Spleen (tissue), 11 donors: ENCODE results near the gene RHBDL3. TPM values are rescaled to one million over a fixed set of nuclear protein-coding genes. Genes with fewer than 3 reads are reported as not detected.

Experiments
- DNase-seq: peaks from one replicate; pipeline ENCODE4 v3.0.0-alpha.2; 2020
- H3K27ac ChIP-seq, 8 donors: fragments of 200-600 bp; sonication (generic) in 7 of 8; 1 replicate in 4 of 8; 2 replicates in 4 of 8; pipeline versions ENCODE4 v1.5.0 to v1.8.0; 2016 to 2021; ENCODE audit warnings: inconsistent platforms in 4 of 8, mild to moderate bottlenecking in 4 of 8, moderate library complexity in 1 of 8
- H3K27me3 ChIP-seq, 7 donors: fragments of 200-600 bp; sonication (generic) in 6 of 7; replicated peaks in 1 of 7; 1 replicate in 4 of 7; 2 replicates in 3 of 7; pipeline versions ENCODE4 v1.5.0 to v1.8.0; 2016 to 2021; ENCODE audit warnings: inconsistent platforms in 3 of 7, mild to moderate bottlenecking in 1 of 7
- H3K36me3 ChIP-seq, 6 donors: fragments of 200-600 bp; sonication (generic) in 5 of 6; 1 replicate in 4 of 6; 2 replicates in 2 of 6; pipeline versions ENCODE4 v1.5.0 to v1.8.0; 2016 to 2021; ENCODE audit warnings: inconsistent platforms in 2 of 6
- H3K4me1 ChIP-seq, 6 donors: fragments of 200-600 bp; sonication (generic) in 5 of 6; 1 replicate in 3 of 6; 2 replicates in 3 of 6; pipeline versions ENCODE4 v1.5.0 to v1.8.0; 2016 to 2021; ENCODE audit warnings: inconsistent platforms in 3 of 6
- H3K4me3 ChIP-seq, 8 donors: fragments of 200-600 bp; sonication (generic) in 7 of 8; 1 replicate in 4 of 8; 2 replicates in 4 of 8; pipeline versions ENCODE4 v1.5.0 to v1.8.0; 2016 to 2021; ENCODE audit warnings: inconsistent platforms in 4 of 8, mild to moderate bottlenecking in 4 of 8, moderate library complexity in 2 of 8
- H3K9me3 ChIP-seq, 8 donors: fragments of 200-600 bp; sonication (generic) in 7 of 8; 1 replicate in 4 of 8; 2 replicates in 4 of 8; pipeline versions ENCODE4 v1.5.0 to v1.8.0; 2016 to 2021; ENCODE audit warnings: inconsistent platforms in 4 of 8
- POLR2A ChIP-seq, 3 donors: fragments of 450-650 bp; IDR thresholded peaks; one replicate each; pipeline ENCODE4 v1.5.1; 2017; ENCODE audit warnings: antibody characterized with exemption in 3 of 3, mild to moderate bottlenecking in 1 of 3
- POLR2AphosphoS5 ChIP-seq, 3 donors: sonication (generic); formaldehyde crosslinking; IDR thresholded peaks; one replicate each; pipeline ENCODE4 v1.5.1; 2017; ENCODE audit warnings: antibody characterized with exemption in 3 of 3
- WGBS, 5 donors: extraction: QIAGEN DNeasy Blood & Tissue Kit in 3 of 5; methylation state at CpG; one replicate each; pipeline versions ENCODE4 v1.1.5 to v1.1.7; 2013 to 2018; 5-methylcytosine and 5-hydroxymethylcytosine counted together
- intact Hi-C: fragments of 100-400 bp; cut with DNase I; formaldehyde crosslinking; loops from one replicate; pipeline ENCODE4 v1.15.0; 2023; ENCODE audit warnings: low total_unique reads
- polyA plus RNA-seq, 3 donors: library from polyadenylated mRNA; stranded (reverse); fragments of 200-250 nt; gene quantifications; one replicate each; pipeline ENCODE4 v1.2.1, GENCODE V29; 2013
- total RNA-seq, 7 donors: library from RNA; depleted of rRNA in 3 of 7; stranded (reverse); fragments of >200 nt in 3 of 7; fragmentation: NEBNext Ultra II Directional in 4 of 7; extraction: Animal tissue kit (Norgen Biotek cat#: 25700) in 4 of 7; gene quantifications; one replicate each; pipeline versions ENCODE4 v1.1.0 to v1.2.1, GENCODE V29; 2016 to 2021
- TF ChIP-seq, protein P1 (sequence below), 11 experiments: fragments of 200-600 bp in 7 of 11; fragments of 450-650 bp in 4 of 11; sonication (generic) in 4 of 11; IDR thresholded peaks in 8 of 11; conservative IDR thresholded peaks in 3 of 11; 1 replicate in 7 of 11; 2 replicates in 4 of 11; pipeline versions ENCODE4 v1.4.0 to v1.8.0; 2016 to 2021; ENCODE audit warnings: antibody characterized with exemption in 11 of 11, inconsistent platforms in 4 of 11, mild to moderate bottlenecking in 1 of 11
- donor health status: healthy with polysubstance abuse.
- donor health status: DM: no; HTN: no; CAD: no; lungs with moderate emphysema.
- donor health status: DM: no; HTN: no; CAD: no.
- donor health status: Bipolar disorder and iron deficiency.
- donor health status: healthy.
- donor health status: DM: no; HTN: no; CAD: no.
- donor health status: DM: yes; HTN: yes; CAD: no.

RHBDL3 gene
- total and polyA plus RNA-seq, 10 donors = 0.06 to 0.72 (median 0.25) TPM; not detected in 3

DNA sequence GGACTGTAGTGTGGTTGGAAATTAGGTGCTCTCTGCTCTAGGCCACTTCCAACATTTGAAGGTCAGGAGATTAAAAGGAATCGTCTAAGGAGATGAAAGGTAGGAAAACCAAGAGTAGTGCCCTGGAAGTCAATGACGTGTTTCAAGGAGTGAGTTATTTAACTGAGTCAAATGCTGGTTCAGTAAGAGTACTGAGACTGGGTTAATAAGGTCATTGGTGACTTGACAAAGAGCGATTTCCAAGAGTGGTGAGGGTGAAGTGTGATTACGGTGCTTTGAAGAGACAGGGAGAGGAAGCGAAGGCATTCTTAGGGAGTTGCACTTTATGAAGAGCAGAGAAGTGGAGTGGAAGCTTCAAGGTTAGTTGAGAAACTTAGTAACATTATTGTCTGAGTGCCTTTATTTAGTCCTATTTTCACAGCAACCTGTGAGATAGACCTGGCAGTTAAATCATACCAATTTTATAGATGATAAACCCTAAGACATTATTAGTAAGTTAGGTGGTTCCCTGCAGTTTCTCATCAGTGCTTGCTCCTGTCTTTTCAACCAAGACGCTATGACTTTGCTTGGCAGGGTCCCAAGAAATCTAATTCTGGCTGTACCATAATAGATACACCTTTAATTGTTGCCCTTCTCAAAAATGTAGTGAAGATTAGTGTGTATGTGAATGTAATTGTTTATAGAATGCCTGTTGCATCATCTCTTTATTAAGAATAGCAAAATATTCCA is 90.2 kb downstream of the RHBDL3 start:
- H3K27ac ChIP-seq = peak overlapping the region in 1 of 8 donors; percentile 13
- 49 to 59% (median 54%) methylated on average over 6 of the region's 6 CpGs for WGBS, 5 donors
- no peaks in the 10 kb centered on the region for H3K27me3 ChIP-seq
- H3K36me3 ChIP-seq = peaks cover 0 to 92% (median 75%) of the 10 kb centered on the region in 6 donors
- H3K9me3 ChIP-seq = no peaks in the 10 kb centered on the region
- intact Hi-C loops = no loop called here
- peaks cover 56 to 100% (median 78%) of the 10 kb centered on the region in 6 donors for H3K4me1 ChIP-seq
- H3K4me3 ChIP-seq = peak overlapping the region in 3 of 8 donors; percentile 6 to 28 (median 9)
- TF ChIP-seq POLR2A (IDR thresholded peaks at IDR 0.05) = no peak
- no peak for TF ChIP-seq POLR2AphosphoS5 (IDR thresholded peaks at IDR 0.05)
- TF ChIP-seq, protein P1, sequence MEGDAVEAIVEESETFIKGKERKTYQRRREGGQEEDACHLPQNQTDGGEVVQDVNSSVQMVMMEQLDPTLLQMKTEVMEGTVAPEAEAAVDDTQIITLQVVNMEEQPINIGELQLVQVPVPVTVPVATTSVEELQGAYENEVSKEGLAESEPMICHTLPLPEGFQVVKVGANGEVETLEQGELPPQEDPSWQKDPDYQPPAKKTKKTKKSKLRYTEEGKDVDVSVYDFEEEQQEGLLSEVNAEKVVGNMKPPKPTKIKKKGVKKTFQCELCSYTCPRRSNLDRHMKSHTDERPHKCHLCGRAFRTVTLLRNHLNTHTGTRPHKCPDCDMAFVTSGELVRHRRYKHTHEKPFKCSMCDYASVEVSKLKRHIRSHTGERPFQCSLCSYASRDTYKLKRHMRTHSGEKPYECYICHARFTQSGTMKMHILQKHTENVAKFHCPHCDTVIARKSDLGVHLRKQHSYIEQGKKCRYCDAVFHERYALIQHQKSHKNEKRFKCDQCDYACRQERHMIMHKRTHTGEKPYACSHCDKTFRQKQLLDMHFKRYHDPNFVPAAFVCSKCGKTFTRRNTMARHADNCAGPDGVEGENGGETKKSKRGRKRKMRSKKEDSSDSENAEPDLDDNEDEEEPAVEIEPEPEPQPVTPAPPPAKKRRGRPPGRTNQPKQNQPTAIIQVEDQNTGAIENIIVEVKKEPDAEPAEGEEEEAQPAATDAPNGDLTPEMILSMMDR (IDR thresholded peaks at IDR 0.05 in 8 of 11, conservative IDR thresholded peaks at IDR 0.05 in 3 of 11) = no peak
- no peak for DNase-seq

DNA sequence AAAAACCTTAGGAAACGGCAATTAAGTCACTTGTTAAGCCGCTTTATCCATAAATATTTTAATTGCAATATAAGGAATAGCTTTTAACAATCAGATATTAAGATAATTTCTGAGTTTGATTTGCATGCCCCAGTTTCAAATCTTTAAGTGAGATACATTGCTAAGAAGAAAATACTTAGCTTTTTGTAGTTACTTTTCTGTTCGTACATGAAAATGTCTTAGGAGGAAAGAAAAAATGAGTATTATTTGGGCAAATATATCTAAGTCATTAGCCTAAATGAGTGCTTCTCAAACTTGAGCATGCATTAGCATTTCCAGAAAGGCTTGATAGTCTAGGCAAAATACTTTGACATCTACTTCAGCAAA is 90.7 kb downstream of the RHBDL3 start:
- H3K27me3 ChIP-seq = no peaks in the 10 kb centered on the region
- intact Hi-C loops = no loop called here
- peaks cover 2 to 98% (median 80%) of the 10 kb centered on the region in 6 donors for H3K36me3 ChIP-seq
- WGBS, 5 donors = 88 to 97% (median 90%) methylated on average over 3 of the region's 3 CpGs
- TF ChIP-seq POLR2A (IDR thresholded peaks at IDR 0.05) (no peak), POLR2AphosphoS5 (IDR thresholded peaks at IDR 0.05) (no peak)
- TF ChIP-seq, protein P1 (IDR thresholded peaks at IDR 0.05 in 8 of 11, conservative IDR thresholded peaks at IDR 0.05 in 3 of 11) = no peak
- DNase-seq = no peak
- H3K4me3 ChIP-seq = peak overlapping the region in 1 of 8 donors; percentile 28
- H3K9me3 ChIP-seq = no peaks in the 10 kb centered on the region
- no peak overlapping the region for H3K27ac ChIP-seq
- H3K4me1 ChIP-seq = peaks cover 56 to 100% (median 79%) of the 10 kb centered on the region in 6 donors

DNA sequence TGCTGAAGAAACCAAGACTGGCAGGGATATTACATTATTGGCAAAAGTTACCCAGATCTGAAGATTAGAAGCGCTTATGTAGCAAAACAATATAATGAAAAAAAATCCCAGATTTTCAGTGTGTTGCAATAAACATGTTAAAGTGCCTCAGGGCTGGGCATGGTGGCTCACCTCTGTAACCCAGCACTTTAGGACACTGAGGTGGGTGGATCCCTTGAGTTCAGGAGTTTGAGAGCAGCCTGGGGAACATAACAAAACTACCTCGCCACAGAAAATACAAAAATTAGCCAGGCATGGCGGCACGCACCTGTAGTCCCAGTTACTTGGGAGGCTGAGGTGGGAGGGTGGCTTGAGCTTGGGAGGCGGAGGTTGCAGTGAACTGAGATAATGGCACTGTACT is 91.1 kb downstream of the RHBDL3 start:
- intact Hi-C loops = no loop called here
- Histone ChIP-seq H3K4me1 (peaks cover 55 to 100% (median 77%) of the 10 kb centered on the region in 6 donors), H3K4me3 (no peak overlapping the region), H3K9me3 (no peaks in the 10 kb centered on the region), H3K27me3 (no peaks in the 10 kb centered on the region), H3K36me3 (peaks cover 2 to 100% (median 84%) of the 10 kb centered on the region in 6 donors), H3K27ac (no peak overlapping the region)
- TF ChIP-seq POLR2AphosphoS5 (IDR thresholded peaks at IDR 0.05) = no peak
- no peak for TF ChIP-seq POLR2A (IDR thresholded peaks at IDR 0.05)
- TF ChIP-seq, protein P1 (IDR thresholded peaks at IDR 0.05 in 8 of 11, conservative IDR thresholded peaks at IDR 0.05 in 3 of 11) = no peak
- DNase-seq = no peak
- WGBS, 5 donors = 89 to 96% (median 93%) methylated on average over 5 of the region's 5 CpGs

DNA sequence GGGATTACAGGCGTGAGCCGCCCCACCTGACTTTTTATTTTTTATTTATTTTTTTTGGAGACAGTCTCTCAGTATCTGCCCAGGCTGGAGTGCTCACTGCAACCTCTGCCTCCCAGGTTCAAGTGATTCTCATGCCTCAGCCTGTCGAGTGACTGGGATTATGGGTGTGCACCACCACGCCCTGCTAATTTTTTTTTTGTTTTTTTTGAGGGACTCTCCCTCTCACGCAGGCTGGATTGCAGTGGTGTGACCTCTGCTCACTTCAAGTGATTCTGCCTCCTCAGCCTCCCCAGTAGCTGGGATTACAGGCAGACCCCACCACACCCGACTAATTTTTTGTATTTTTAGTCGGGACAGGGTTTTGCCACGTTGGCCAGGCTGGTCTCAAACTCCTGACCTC is 92.0 kb downstream of the RHBDL3 start:
- Histone ChIP-seq H3K27ac (no peak overlapping the region), H3K27me3 (no peaks in the 10 kb centered on the region), H3K9me3 (no peaks in the 10 kb centered on the region), H3K36me3 (peaks cover 2 to 100% (median 91%) of the 10 kb centered on the region in 6 donors), H3K4me3 (no peak overlapping the region), H3K4me1 (peaks cover 46 to 100% (median 71%) of the 10 kb centered on the region in 6 donors)
- intact Hi-C loops = no loop called here
- DNase-seq = no peak
- TF ChIP-seq POLR2A (IDR thresholded peaks at IDR 0.05) = no peak
- no peak for TF ChIP-seq POLR2AphosphoS5 (IDR thresholded peaks at IDR 0.05)
- TF ChIP-seq, protein P1 (IDR thresholded peaks at IDR 0.05 in 8 of 11, conservative IDR thresholded peaks at IDR 0.05 in 3 of 11) = no peak
- 76 to 86% (median 85%) methylated on average over 8 of the region's 8 CpGs for WGBS, 5 donors
